Endodermal cell (in vitro differentiated cells): ENCODE measurements around the gene ARNT2. TPM values are rescaled to one million over a fixed set of nuclear protein-coding genes. Genes with fewer than 3 reads are reported as not detected.

Experiments
- DNase-seq: peaks from one replicate; pipeline ENCODE4 v3.0.0-alpha.2; 2017
- H3K27ac ChIP-seq: 2 replicates; pipeline ENCODE4 v1.5.1; 2013; ENCODE audit warnings: mild to moderate bottlenecking, low read depth, low read length, moderate library complexity
- H3K27me3 ChIP-seq: 2 replicates; pipeline ENCODE4 v1.6.1; 2013; ENCODE audit warnings: mild to moderate bottlenecking, low read length, moderate library complexity; ENCODE audit not compliant: insufficient read depth, control insufficient read depth, poor library complexity, severe bottlenecking
- H3K36me3 ChIP-seq: 2 replicates; pipeline ENCODE4 v1.7.0; 2013; ENCODE audit warnings: mild to moderate bottlenecking, low read length, moderate library complexity; ENCODE audit not compliant: control insufficient read depth, insufficient read depth
- H3K4me1 ChIP-seq: one replicate; pipeline ENCODE4 v1.7.0; 2013; ENCODE audit warnings: low read length; ENCODE audit not compliant: control insufficient read depth, insufficient read depth
- H3K4me3 ChIP-seq: 2 replicates; pipeline ENCODE4 v1.5.1; 2013; ENCODE audit warnings: mild to moderate bottlenecking, low read length, moderate library complexity
- H3K9ac ChIP-seq: 2 replicates; pipeline ENCODE4 v1.6.1; 2013; ENCODE audit warnings: mild to moderate bottlenecking, low read length, moderate library complexity; ENCODE audit not compliant: poor library complexity, severe bottlenecking; ENCODE audit errors: extremely low read depth
- H3K9me3 ChIP-seq: 2 replicates; pipeline ENCODE4 v1.6.1; 2013; ENCODE audit warnings: mild to moderate bottlenecking, low read length, moderate library complexity; ENCODE audit not compliant: control insufficient read depth
- H3K27ac Mint-ChIP-seq: 2 replicates; pipeline ENCODE4 v1.8.0; 2020; ENCODE audit warnings: mixed read lengths
- H3K27me3 Mint-ChIP-seq: 2 replicates; pipeline ENCODE4 v1.8.0; 2021; ENCODE audit warnings: mild to moderate bottlenecking, mixed read lengths; ENCODE audit not compliant: insufficient read depth
- H3K36me3 Mint-ChIP-seq: 2 replicates; pipeline ENCODE4 v1.8.0; 2020; ENCODE audit warnings: low read depth, mixed read lengths
- H3K4me1 Mint-ChIP-seq: 2 replicates; pipeline ENCODE4 v1.8.0; 2020; ENCODE audit warnings: mixed read lengths
- H3K4me3 Mint-ChIP-seq: 2 replicates; pipeline ENCODE4 v1.8.0; 2020; ENCODE audit warnings: mild to moderate bottlenecking, moderate library complexity, mixed read lengths
- H3K9me3 Mint-ChIP-seq: 2 replicates; pipeline ENCODE4 v1.8.0; 2020; ENCODE audit warnings: mild to moderate bottlenecking, mixed read lengths
- CTCF ChIP-seq: fragments of 200-600 bp; sonication (generic); conservative IDR thresholded peaks from 2 replicates; pipeline ENCODE4 v1.5.0; 2021; ENCODE audit warnings: antibody characterized with exemption, mild to moderate bottlenecking
- WGBS, 2 experiments: methylation state at CpG; one replicate each; pipeline versions ENCODE4 v1.1.5 to v1.1.7; 2013; ENCODE audit warnings: missing lambda C conversion rate in 2 of 2, mixed read lengths in 1 of 2; ENCODE audit not compliant: insufficient coverage in 1 of 2, insufficient read length in 1 of 2; 5-methylcytosine and 5-hydroxymethylcytosine counted together
- total RNA-seq, 2 donors: library from RNA; stranded (reverse); fragmentation: NEBNext Ultra II Directional in 1 of 2; extraction: Animal tissue kit (Norgen Biotek cat#: 25700) in 1 of 2; gene quantifications; 2 replicates in 1 of 2; 3 replicates in 1 of 2; pipeline ENCODE4 v1.2.1, GENCODE V29; 2021

The ARNT2 gene
- total RNA-seq, 2 donors from 2014 or later, result 8.0 to 15.9 TPM

- no peak for TF ChIP-seq CTCF
- peaks cover 2% of the 10 kb centered on the region for H3K27me3 Mint-ChIP-seq
- no peaks in the 10 kb centered on the region for H3K36me3 ChIP-seq
- no peaks in the 10 kb centered on the region for H3K9me3 Mint-ChIP-seq
- WGBS, 2 experiments, result 89 to 100% methylated on average over 2 to 6 of the region's 6 CpGs
- H3K9me3 ChIP-seq, result no peaks in the 10 kb centered on the region
- no peak overlapping the region for H3K27ac Mint-ChIP-seq
- peaks cover 25% of the 10 kb centered on the region for H3K4me1 Mint-ChIP-seq
- H3K4me3 ChIP-seq, result no peak overlapping the region
- H3K27ac ChIP-seq, result no peak overlapping the region
- no peak overlapping the region for H3K9ac ChIP-seq
- no peaks in the 10 kb centered on the region for H3K27me3 ChIP-seq
- H3K4me1 ChIP-seq, result peaks cover 6% of the 10 kb centered on the region
- H3K36me3 Mint-ChIP-seq, result peaks cover 9% of the 10 kb centered on the region
- no peak overlapping the region for H3K4me3 Mint-ChIP-seq
- no peak for DNase-seq
These were observed 154.6 kb downstream of the ARNT2 start for GRCh38 chr15:80558631-80559319.

- H3K36me3 Mint-ChIP-seq, result peaks cover 13% of the 10 kb centered on the region
- Histone ChIP-seq H3K4me3 (no peak overlapping the region), H3K27me3 (no peaks in the 10 kb centered on the region), H3K9ac (no peak overlapping the region), H3K9me3 (no peaks in the 10 kb centered on the region), H3K4me1 (peaks cover 6% of the 10 kb centered on the region), H3K36me3 (no peaks in the 10 kb centered on the region), H3K27ac (no peak overlapping the region)
- peaks cover 2% of the 10 kb centered on the region for H3K27me3 Mint-ChIP-seq
- peaks cover 25% of the 10 kb centered on the region for H3K4me1 Mint-ChIP-seq
- H3K27ac Mint-ChIP-seq, result no peak overlapping the region
- H3K9me3 Mint-ChIP-seq, result no peaks in the 10 kb centered on the region
- no peak for TF ChIP-seq CTCF
- 91% methylated on average over 8 of the region's 8 CpGs; no CpG with 5 or more reads in 1 of the 2 experiments for WGBS, 2 experiments
- no peak for DNase-seq
- no peak overlapping the region for H3K4me3 Mint-ChIP-seq
These were observed 155.1 kb downstream of the ARNT2 start for GRCh38 chr15:80559320-80559693.

GRCh38 chr15:80559761-80560160, 155.6 kb downstream of the ARNT2 start:
- peaks cover 25% of the 10 kb centered on the region for H3K4me1 Mint-ChIP-seq
- 93 to 94% methylated on average over 4 to 6 of the region's 6 CpGs for WGBS, 2 experiments
- H3K36me3 ChIP-seq, result no peaks in the 10 kb centered on the region
- peaks cover 2% of the 10 kb centered on the region for H3K27me3 Mint-ChIP-seq
- no peaks in the 10 kb centered on the region for H3K9me3 ChIP-seq
- no peak for TF ChIP-seq CTCF
- H3K27me3 ChIP-seq, result no peaks in the 10 kb centered on the region
- no peak for DNase-seq
- H3K4me3 ChIP-seq, result no peak overlapping the region
- peaks cover 15% of the 10 kb centered on the region for H3K36me3 Mint-ChIP-seq
- no peaks in the 10 kb centered on the region for H3K9me3 Mint-ChIP-seq
- H3K27ac Mint-ChIP-seq, result no peak overlapping the region
- no peak overlapping the region for H3K9ac ChIP-seq
- no peak overlapping the region for H3K27ac ChIP-seq
- peaks cover 6% of the 10 kb centered on the region for H3K4me1 ChIP-seq
- H3K4me3 Mint-ChIP-seq, result no peak overlapping the region
